HG02938 (cell line): ENCODE data around the gene CNGB1.

Experiments
- ATAC-seq: cut with Tn5 transposase; IDR thresholded peaks from one replicate; pipeline ENCODE4 v1.9.1; 2021; ENCODE audit warnings: mild to moderate bottlenecking, moderate library complexity; ENCODE audit not compliant: unreplicated experiment

CNGB1 gene

GRCh38 chr16:57977418-57978069 lies 6.6 kb upstream of the CNGB1 start:
- ATAC-seq: no peak

- no peak for ATAC-seq
Observed at GRCh38 chr16:57976331-57976796, 5.4 kb upstream of the CNGB1 start.

DNA sequence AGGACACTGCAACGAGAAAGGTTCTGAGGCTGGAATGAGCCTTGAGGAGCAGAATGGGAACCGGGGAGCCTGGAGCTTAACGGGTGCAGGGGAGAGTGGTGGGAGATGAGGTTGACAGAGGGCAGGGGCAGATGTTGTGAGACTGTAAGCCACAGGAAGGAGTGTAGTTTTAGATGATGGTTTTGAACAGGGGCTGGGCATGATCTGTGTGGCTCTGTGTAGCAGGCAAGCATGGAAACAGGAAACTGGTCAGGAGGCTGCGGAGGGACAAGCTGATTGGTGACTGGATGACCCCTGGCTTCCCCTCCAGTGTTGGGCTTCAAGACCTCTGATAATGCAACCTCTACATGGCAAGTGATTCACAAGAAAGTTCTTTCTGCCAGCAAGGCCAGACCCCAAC lies 1.4 kb upstream of the CNGB1 start:
- no peak for ATAC-seq

GRCh38 chr16:57971848-57972247 lies 920 bp upstream of the CNGB1 start:
- ATAC-seq: no peak

DNA sequence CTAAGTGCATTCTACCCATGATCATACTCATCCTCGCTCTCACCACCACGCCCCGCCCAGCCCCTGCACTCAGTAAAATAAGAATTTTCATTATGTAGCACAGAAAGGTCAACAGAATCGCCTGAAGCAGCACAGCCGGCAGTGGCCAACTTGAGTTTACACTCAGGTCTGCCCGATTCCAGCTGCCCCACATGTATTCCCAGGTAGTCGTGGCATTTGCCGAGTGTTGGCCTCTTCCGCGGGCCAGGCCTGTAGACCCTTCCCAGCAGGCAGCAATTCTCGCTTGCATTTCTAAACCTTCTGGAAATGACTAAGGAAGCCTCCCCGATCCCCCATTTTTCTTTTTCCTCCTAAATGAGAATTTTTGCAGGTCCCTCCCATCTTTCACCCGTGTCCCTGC lies 609 bp downstream of the CNGB1 start:
- ATAC-seq: no peak

DNA sequence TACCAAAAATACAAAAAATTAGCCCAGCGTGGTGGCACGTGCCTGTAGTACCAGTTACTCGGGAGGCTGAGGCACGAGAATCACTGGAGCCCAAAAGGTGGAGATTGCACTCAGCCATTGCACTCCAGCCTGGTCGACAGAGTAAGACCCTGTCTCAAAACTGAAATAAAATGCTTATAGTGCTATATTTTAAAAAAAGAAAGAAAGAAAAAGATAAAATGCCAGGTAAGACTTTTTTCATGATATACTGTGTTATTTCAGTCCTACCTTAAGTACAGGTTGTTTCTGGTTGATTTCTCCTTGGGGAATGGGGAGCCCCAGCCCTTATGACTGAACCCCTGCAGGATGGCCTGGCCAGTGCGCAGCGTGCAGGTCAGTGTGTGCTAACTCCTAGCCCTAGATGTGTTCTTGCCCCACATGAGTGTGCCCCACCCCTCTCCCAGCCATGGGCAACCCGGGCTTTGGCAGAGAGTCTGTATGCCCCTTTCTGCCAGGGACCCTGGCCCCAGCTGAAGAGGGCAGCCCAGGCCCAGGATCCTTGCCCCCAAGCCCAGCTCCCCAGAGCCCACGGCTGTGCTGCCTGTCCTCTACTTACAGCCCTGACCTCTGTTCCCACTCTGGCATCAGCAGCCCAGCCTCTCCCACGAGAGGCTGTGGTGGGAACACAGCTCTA lies 1.3 kb downstream of the CNGB1 start:
- no peak for ATAC-seq

GRCh38 chr16:57967916-57968315 lies 3.0 kb downstream of the CNGB1 start:
- ATAC-seq: no peak

- ATAC-seq: no peak
Observed at GRCh38 chr16:57966986-57967385, 3.9 kb downstream of the CNGB1 start.

DNA sequence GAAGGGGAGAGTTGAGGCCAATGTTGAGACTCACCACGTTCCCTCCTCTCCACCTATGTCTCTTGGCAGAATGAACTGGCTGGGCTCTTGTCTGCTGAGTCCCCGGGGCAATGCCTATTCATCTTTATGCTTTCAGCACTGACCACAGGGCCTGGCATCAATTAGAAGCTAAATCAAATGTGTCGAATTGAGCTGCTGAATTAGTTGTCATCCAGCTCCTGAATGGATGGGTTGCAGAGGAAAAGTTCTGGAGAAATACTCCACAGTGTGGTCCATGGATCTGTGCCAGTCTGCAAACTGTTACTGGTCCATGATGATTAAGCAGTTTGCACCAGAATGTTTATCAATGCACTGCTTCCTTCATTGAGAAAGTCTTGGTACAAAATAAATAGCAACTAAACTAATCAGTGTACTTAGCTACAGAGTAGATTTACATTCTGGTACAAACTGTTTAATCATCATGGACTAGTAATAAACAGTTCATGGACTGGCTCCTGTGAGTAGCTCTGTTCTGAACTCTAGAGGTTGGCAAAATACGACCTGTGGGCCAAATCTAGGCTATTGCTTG lies 4.6 kb downstream of the CNGB1 start:
- no peak for ATAC-seq

GRCh38 chr16:57964157-57964700 lies 6.7 kb downstream of the CNGB1 start:
- no peak for ATAC-seq

DNA sequence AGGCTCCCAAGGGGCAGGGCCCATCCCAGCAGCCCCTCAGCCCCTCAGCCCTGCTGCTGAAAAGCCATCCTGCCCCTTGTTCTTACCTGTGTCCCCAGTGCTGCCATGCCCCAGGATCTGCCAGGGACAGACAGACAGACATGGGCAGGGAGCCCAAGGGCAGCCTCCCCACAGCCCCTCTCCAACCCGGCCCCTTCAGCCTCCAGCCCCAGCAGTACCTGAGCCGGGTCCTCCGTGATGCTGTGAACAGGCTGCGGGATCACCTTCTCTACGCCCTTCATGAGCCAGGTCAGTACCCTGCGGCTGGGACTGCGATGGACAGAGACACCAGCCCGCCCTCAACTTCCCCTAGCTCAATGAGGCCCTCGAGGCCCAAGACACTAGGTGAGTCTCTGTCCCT lies 8.2 kb downstream of the CNGB1 start:
- ATAC-seq: no peak

- ATAC-seq: no peak
Observed at GRCh38 chr16:57962046-57962445, 8.9 kb downstream of the CNGB1 start.

DNA sequence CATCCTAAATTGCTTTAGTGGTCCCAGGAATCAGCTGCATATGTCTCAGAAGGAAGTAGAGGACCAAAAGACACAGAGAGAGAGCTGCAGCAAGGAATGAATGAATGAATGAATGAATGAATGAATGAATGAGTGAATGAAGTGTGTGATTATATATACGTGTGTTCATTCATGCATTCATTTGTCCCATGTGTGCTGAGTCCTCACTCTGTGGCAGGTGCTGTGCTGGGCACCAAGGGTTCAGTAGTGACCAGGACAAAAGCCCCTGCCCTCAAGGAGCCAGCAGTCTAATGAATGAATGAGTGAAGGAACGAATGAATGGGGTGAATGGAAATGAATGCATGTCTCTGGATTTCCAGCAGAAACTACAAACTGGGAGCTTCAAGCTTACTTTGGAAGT lies 9.4 kb downstream of the CNGB1 start:
- no peak for ATAC-seq

GRCh38 chr16:57960826-57961472 lies 10.0 kb downstream of the CNGB1 start:
- ATAC-seq: no peak

DNA sequence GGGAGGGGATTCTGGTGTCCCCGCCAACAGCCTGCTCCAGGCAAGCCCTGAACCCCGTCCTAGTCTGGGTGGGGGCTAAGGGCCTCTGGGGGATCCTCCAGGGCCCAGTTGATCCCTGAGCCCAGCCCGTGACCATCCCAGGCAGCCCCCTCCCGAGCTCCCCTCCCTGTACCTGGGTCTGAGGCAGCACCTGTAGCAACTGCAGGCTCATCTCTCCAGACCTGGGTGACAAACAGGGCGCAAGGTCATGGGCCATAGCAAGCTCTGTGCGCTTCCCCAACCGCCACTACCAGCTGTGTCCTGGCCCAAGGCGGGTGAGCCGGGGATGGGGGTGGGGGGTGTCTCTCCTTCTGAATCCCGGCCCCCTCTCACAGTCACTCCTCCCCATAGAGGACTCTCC lies 10.6 kb downstream of the CNGB1 start:
- ATAC-seq: no peak

- no peak for ATAC-seq
Observed at GRCh38 chr16:57959804-57960203, 11.1 kb downstream of the CNGB1 start.

- ATAC-seq: no peak
Observed at GRCh38 chr16:57959121-57959520, 11.8 kb downstream of the CNGB1 start.

DNA sequence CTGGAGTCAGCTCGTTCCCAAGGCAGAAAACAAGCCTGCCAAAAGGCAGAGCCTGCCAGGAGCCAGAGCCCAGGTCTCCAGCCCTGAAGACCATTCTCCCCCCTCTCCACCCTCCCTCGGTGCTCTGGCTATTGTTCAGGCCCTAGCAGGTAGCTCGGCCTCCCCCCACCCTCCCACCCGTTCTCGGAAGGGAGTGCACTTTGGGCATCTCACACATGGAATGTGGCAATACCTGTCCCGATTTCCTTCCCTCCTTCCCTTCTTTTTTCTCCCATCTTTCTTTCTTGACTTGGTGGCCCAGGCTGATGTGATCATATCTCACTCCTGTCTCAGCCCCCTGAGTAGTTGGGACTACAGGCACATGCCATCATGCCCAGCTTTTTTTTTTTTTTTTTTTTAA lies 12.4 kb downstream of the CNGB1 start:
- no peak for ATAC-seq

DNA sequence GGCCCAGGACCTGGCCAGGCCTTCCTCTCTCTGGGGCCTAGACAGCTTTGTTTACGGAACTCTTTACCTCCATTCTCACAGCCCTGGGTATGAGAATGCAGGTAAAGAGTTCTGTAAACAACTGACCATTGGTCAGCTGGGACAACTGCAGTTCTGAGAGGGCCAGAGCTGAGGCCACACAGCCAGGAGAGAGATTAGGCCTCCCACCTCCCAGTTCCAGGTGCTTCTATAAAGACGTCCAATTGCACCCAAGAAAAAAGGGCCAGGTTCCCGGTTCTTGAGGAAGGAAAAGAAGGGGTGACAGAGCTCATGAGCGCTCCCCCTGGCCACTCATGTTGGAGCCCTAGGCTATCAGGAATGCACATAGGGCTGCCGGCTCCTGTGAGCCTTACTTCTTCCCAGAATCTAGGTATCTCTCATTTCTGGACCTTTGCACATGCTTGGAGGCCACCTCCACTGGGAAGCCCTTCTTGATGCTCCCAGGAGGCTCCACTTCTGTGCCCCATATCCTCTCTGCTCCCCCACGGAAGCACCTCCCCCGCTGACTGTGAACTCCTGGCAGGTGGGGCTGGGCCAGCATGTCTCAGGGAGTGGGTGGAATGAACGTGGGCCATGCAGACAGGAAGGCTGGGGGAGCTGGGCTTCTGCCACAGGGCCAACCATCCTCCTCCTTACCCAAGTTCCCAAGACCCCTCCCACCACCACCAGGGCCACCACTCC lies 13.1 kb downstream of the CNGB1 start:
- ATAC-seq: no peak

DNA sequence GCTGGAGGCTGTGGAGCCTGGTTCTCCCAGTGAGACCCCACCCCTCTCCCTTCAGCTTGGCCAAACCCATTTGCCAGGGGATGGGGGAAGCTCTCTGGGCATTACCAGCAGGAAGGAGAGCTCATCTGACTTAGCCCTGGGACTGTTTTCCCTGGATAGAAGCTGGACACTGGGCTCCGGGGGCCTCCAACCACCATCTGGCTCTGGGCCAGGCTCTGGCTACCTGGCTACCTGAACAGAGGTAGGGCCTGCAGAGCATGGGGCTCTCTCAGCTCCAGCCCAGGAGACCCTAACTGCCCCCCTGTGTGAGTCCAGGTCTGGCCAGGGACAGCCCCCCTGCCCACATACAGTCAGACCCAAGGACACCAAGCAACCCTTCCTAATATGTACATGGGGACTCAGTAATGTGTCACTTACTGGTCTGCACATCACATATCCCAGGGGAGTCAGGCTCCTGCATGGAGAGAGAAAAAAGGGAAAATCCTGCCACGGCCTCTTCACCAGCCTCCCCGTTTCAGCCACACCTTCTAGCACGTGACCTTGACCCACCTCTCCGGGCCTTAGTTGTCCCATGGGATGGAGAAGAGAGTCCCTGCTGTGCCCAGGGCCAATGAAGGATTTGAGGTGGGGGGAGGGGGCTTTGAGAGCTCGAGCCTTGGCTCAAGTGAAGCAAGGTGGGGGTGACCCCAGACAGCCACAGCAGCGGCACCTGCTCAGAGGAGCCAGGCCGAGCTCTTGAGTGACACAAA lies 13.8 kb downstream of the CNGB1 start:
- ATAC-seq: no peak
